A549 (cell line): ENCODE measurements around the gene POC1A. TPM values are rescaled to one million over a fixed set of nuclear protein-coding genes. Genes with fewer than 3 reads are reported as not detected.
"Not testable (repeated sequence)": the region's sequence is repeated elsewhere in the genome, so short reads cannot be mapped to it uniquely, and the experiment has no call there.

Experiments used
- ATAC-seq, 2 experiments: fragments of 200-7000 bp in 1 of 2; fragments of >200 bp in 1 of 2; cut with Nextera tagmentation in 1 of 2; cut with Tn5 transposase in 1 of 2; 3 replicates each; pipeline versions ENCODE4 v1.8.0 to v1.9.1; 2018 to 2020; ENCODE audit warnings: mild to moderate bottlenecking in 1 of 2, moderate library complexity in 1 of 2
- CTCF ChIA-PET: fragments of 300-600 bp; sonication (Branson Sonifier 250); formaldehyde crosslinking; extraction: SDS; loops from one replicate; lab custom pipeline; 2021; ENCODE audit warnings: antibody characterized with exemption, inconsistent platforms; lab: Yijun Ruan, JAX
- POLR2A ChIA-PET: fragments of 350-600 bp; formaldehyde crosslinking; extraction: SDS; loops from one replicate; lab custom pipeline; 2021; ENCODE audit warnings: antibody characterized with exemption, inconsistent platforms; lab: Yijun Ruan, JAX
- DNase-seq, 2 experiments: peaks; one replicate each; pipeline versions ENCODE4 v3.0.0 to v3.0.0-alpha.2; 2011 to 2016; ENCODE audit warnings: low read depth in 1 of 2, low spot score in 1 of 2
- FAIRE-seq: peaks from 2 replicates; lab custom pipeline; 2011; peaks lifted over from hg19 to GRCh38; lab: Jason Lieb, UNC
- H3K27ac ChIP-seq, 2 experiments: fragments of >200 bp; sonication (Bioruptor Twin); formaldehyde crosslinking; 3 replicates each; pipeline ENCODE4 v1.5.1; 2016 to 2017
- H3K4me1 ChIP-seq: fragments of >200 bp; sonication (Bioruptor Twin); formaldehyde crosslinking; 3 replicates; pipeline ENCODE4 v1.6.1; 2016
- H3K4me2 ChIP-seq: fragments of >200 bp; sonication (Bioruptor Twin); formaldehyde crosslinking; 3 replicates; pipeline ENCODE4 v1.6.1; 2016
- H3K4me3 ChIP-seq: fragments of >200 bp; sonication (Bioruptor Twin); formaldehyde crosslinking; 3 replicates; pipeline ENCODE4 v1.5.1; 2016
- H3K9me3 ChIP-seq: fragments of >200 bp; sonication (Bioruptor Twin); formaldehyde crosslinking; 3 replicates; pipeline ENCODE4 v1.6.1; 2016
- ATOH8 ChIP-seq: fragments of 250-450 bp; sonication (Bioruptor Pico); IDR thresholded peaks from 2 replicates; pipeline ENCODE4 v1.5.0; 2020; ENCODE audit warnings: low read depth, mild to moderate bottlenecking, moderate library complexity
- BHLHE40 ChIP-seq: IDR thresholded peaks from 2 replicates; pipeline ENCODE4 v1.6.1; 2012; ENCODE audit warnings: low read depth, low read length, inconsistent platforms
- CBX2 ChIP-seq: fragments of 200-600 bp; sonication (generic); IDR thresholded peaks from 2 replicates; pipeline ENCODE4 v1.6.1; 2016; ENCODE audit warnings: low read depth, mild to moderate bottlenecking, borderline replicate concordance
- CHD2 ChIP-seq: fragments of 150-350 bp; IDR thresholded peaks from 2 replicates; pipeline ENCODE4 v1.6.1; 2014; ENCODE audit warnings: low read length; ENCODE audit not compliant: partially characterized antibody
- EP300 ChIP-seq, 2 experiments: fragments of >200 bp; sonication (Bioruptor Twin); formaldehyde crosslinking; IDR thresholded peaks; 2 replicates in 1 of 2; 3 replicates in 1 of 2; pipeline ENCODE4 v1.6.1; 2016 to 2017
- ESRRA ChIP-seq: fragments of 150-350 bp; IDR thresholded peaks from 2 replicates; pipeline ENCODE4 v1.6.1; 2014; ENCODE audit warnings: mild to moderate bottlenecking, low read length, borderline replicate concordance
- FOSL2 ChIP-seq, 2 experiments: fragments of 450-650 bp in 1 of 2; fragments of >200 bp in 1 of 2; sonication (Bioruptor Twin) in 1 of 2; formaldehyde crosslinking; IDR thresholded peaks; 2 replicates each; pipeline versions ENCODE4 v1.5.0 to v1.6.1; 2016 to 2020; ENCODE audit warnings: mild to moderate bottlenecking in 1 of 2, moderate library complexity in 1 of 2
- FOXS1 ChIP-seq: fragments of 250-450 bp; sonication (Bioruptor Pico); IDR thresholded peaks from 2 replicates; pipeline ENCODE4 v1.5.0; 2020; ENCODE audit warnings: mild to moderate bottlenecking, moderate library complexity
- HDAC2 ChIP-seq: fragments of 200-600 bp; sonication (generic); IDR thresholded peaks from 2 replicates; pipeline ENCODE4 v1.6.1; 2016
- HOXB5 ChIP-seq: fragments of 250-450 bp; sonication (Bioruptor Pico); IDR thresholded peaks from 2 replicates; pipeline ENCODE4 v1.5.0; 2020; ENCODE audit warnings: mild to moderate bottlenecking, moderate library complexity
- JUN ChIP-seq, 2 experiments: fragments of >200 bp; sonication (Bioruptor Twin); formaldehyde crosslinking; IDR thresholded peaks; 2 replicates in 1 of 2; 3 replicates in 1 of 2; pipeline ENCODE4 v1.6.1; 2016 to 2017
- JUNB ChIP-seq: fragments of >200 bp; sonication (Bioruptor Twin); formaldehyde crosslinking; IDR thresholded peaks from 2 replicates; pipeline ENCODE4 v1.6.1; 2016
- KDM1A ChIP-seq: fragments of 200-600 bp; sonication (generic); IDR thresholded peaks from 2 replicates; pipeline ENCODE4 v1.6.1; 2016; ENCODE audit warnings: low read depth, mild to moderate bottlenecking
- KDM5A ChIP-seq: fragments of 200-600 bp; sonication (generic); IDR thresholded peaks from 2 replicates; pipeline ENCODE4 v1.6.1; 2016; ENCODE audit warnings: antibody characterized with exemption, mild to moderate bottlenecking
- MAFK ChIP-seq: fragments of 450-650 bp; IDR thresholded peaks from 2 replicates; pipeline ENCODE4 v1.6.1; 2014; ENCODE audit not compliant: partially characterized antibody
- MAZ ChIP-seq: fragments of 150-350 bp; IDR thresholded peaks from 2 replicates; pipeline ENCODE4 v1.6.1; 2014; ENCODE audit warnings: antibody characterized with exemption, low read depth, low read length, borderline replicate concordance
- MYC ChIP-seq: IDR thresholded peaks from 2 replicates; pipeline ENCODE4 v1.6.1; 2012; ENCODE audit warnings: mild to moderate bottlenecking, inconsistent platforms, low read length, improper control_type of control experiment, borderline replicate concordance
- POLR2AphosphoS2 ChIP-seq: conservative IDR thresholded peaks from 2 replicates; pipeline ENCODE4 v1.6.1; 2012; ENCODE audit warnings: low read length, improper control_type of control experiment, inconsistent platforms
- RCOR1 ChIP-seq: fragments of 150-350 bp; IDR thresholded peaks from 2 replicates; pipeline ENCODE4 v1.6.1; 2014; ENCODE audit warnings: antibody characterized with exemption, low read length, low read depth
- REST ChIP-seq: fragments of 200-600 bp; sonication (generic); IDR thresholded peaks from 2 replicates; pipeline ENCODE4 v1.6.1; 2016; ENCODE audit warnings: antibody characterized with exemption, mild to moderate bottlenecking, moderate library complexity
- RFX5 ChIP-seq: fragments of 450-650 bp; IDR thresholded peaks from 2 replicates; pipeline ENCODE4 v1.7.1; 2014; ENCODE audit warnings: antibody characterized with exemption, mild to moderate bottlenecking, moderate library complexity
- ZC3H11A ChIP-seq: fragments of 450-650 bp; IDR thresholded peaks from 2 replicates; pipeline ENCODE4 v1.6.1; 2014; ENCODE audit warnings: antibody characterized with exemption, mild to moderate bottlenecking
- ZSCAN20 ChIP-seq: fragments of 250-450 bp; sonication (Bioruptor Pico); IDR thresholded peaks from 2 replicates; pipeline ENCODE4 v1.8.0; 2022; ENCODE audit warnings: mild to moderate bottlenecking, moderate library complexity
- whole genome bisulfite sequencing: methylation state at CpG from one replicate; pipeline ENCODE4 v1.1.6; 2017; ENCODE audit errors: missing lambda C conversion rate; 5-methylcytosine and 5-hydroxymethylcytosine counted together
- polyA plus RNA-seq, 4 experiments: library from polyadenylated mRNA; depleted of rRNA in 3 of 4; stranded (reverse); fragments of >200 nt; fragmentation: RNase III in 1 of 4; extraction: RNeasy Plus Mini Kit Qiagen cat#74134 plus additional on column Dnase treatment in 1 of 4; gene quantifications; 2 replicates in 3 of 4; 3 replicates in 1 of 4; pipeline ENCODE4 v1.2.3, GENCODE V29; 2011 to 2017

Gene POC1A
- polyA plus RNA-seq, 2 of the 4 experiments (the other 2 are of a cell fraction) = 9.4 to 14.1 TPM

- TF ChIP-seq REST (no peak), HOXB5 (CRISPR knock-in tag) (no peak)
- TF ChIP-seq, all 56 proteins: peak for 0
These were observed 5.3 kb upstream of the POC1A start (continued) for GRCh38 chr3:52159503-52159902.

- ChIA-PET CTCF (interaction anchor here (1.0 to 1.9 kb wide), 2 partner anchors 12 to 75 kb away, joined by 3 to 6 read pairs; no protein-coding TSS in a partner anchor), POLR2A (no interaction called here)
These were observed 1.7 kb upstream of the POC1A start for GRCh38 chr3:52155912-52156311.

GRCh38 chr3:52153389-52154096 is 680 bp downstream of the POC1A start:
- Histone ChIP-seq H3K27ac (peak overlapping the region; percentile 90 to 94), H3K4me1 (peaks cover 10% of the 10 kb centered on the region; the same call in 2 of the 3 replicates), H3K4me3 (peak overlapping the region; percentile 79), H3K4me2 (peak overlapping the region; percentile 74), H3K9me3 (no peaks in the 10 kb centered on the region)
- FAIRE-seq (no peak), ATAC-seq (peak; percentile 51 to 55), DNase-seq (peak; percentile 25 to 43)
- ChIA-PET CTCF (interaction anchor here (0.9 to 1.9 kb wide), 6 partner anchors 9 to 212 kb away, joined by 3 to 8 read pairs (median 4); partner anchors contain the start of genes PARP3 and RRP9), POLR2A (interaction anchor here (0.9 to 1.5 kb wide), 4 partner anchors 14 to 1585 kb away, joined by 3 to 9 read pairs (median 4); partner anchors contain the start of genes HEMK1, RPL29 and WDR82)
- TF ChIP-seq CBX2 (no peak), REST (no peak), RCOR1 (no peak), MYC (no peak), ZC3H11A (no peak), MAZ (no peak), CHD2 (no peak), RFX5 (no peak), JUN (IDR thresholded peaks at IDR 0.05) (no peak)
- WGBS = 8% methylated on average over 14 of the region's 18 CpGs

More at GRCh38 chr3:52155912-52156311, 1.7 kb upstream of the POC1A start:
- DNase-seq (no peak), FAIRE-seq (no peak), ATAC-seq (no peak)
- Histone ChIP-seq H3K27ac (no peak overlapping the region; a peak in 1 of 6 replicates), H3K4me1 (peaks cover 10% of the 10 kb centered on the region; the same call in 2 of the 3 replicates), H3K4me2 (no peak overlapping the region), H3K9me3 (no peaks in the 10 kb centered on the region)
- 95% methylated on average over 4 of the region's 4 CpGs for WGBS
- no peak for TF ChIP-seq KDM5A
- no peak for TF ChIP-seq MAFK
- no peak for TF ChIP-seq HOXB5 (CRISPR knock-in tag)
- TF ChIP-seq JUNB = no peak
- no peak for TF ChIP-seq BHLHE40
- TF ChIP-seq FOSL2 (IDR thresholded peaks at IDR 0.05) = no peak
- no peak for TF ChIP-seq FOSL2 (CRISPR knock-in tag; IDR thresholded peaks at IDR 0.05)
- TF ChIP-seq EP300 (IDR thresholded peaks at IDR 0.05) = no peak
- no peak for TF ChIP-seq FOXS1 (CRISPR knock-in tag)
- no peak for TF ChIP-seq RCOR1
- TF ChIP-seq KDM1A = no peak
- TF ChIP-seq ZSCAN20 (CRISPR knock-in tag) = no peak
- TF ChIP-seq CBX2 = no peak
- no peak for TF ChIP-seq ATOH8
- TF ChIP-seq POLR2AphosphoS2 = no peak
- TF ChIP-seq JUN (IDR thresholded peaks at IDR 0.05) = no peak
- no peak for TF ChIP-seq HDAC2
- no peak for TF ChIP-seq ESRRA
- TF ChIP-seq, all 56 proteins: peak for 0
- H3K4me3 ChIP-seq = no peak overlapping the region

- POLR2A ChIA-PET, FAIRE-seq, DNase-seq, H3K9me3 ChIP-seq, H3K4me3 ChIP-seq, ATAC-seq, H3K27ac ChIP-seq, H3K4me2 ChIP-seq: not testable (repeated sequence)
- H3K4me1 ChIP-seq = peaks cover 10% of the 10 kb centered on the region; the same call in 2 of the 3 replicates
- CTCF ChIA-PET = interaction anchor here (14.5 kb wide), 1 partner anchor 149 kb away, joined by 218 read pairs; no protein-coding TSS in a partner anchor
- WGBS = 89% methylated on average over 4 of the region's 4 CpGs
These were observed 2.2 kb downstream of the POC1A start for GRCh38 chr3:52151991-52152390.
